Panc1 (cell line): Measurements from ENCODE around the gene BCL2. TPM values are rescaled to one million over a fixed set of nuclear protein-coding genes. Genes with fewer than 3 reads are reported as not detected.

Source experiments
- ATAC-seq: fragments of 200-7000 bp; cut with Tn5 transposase; 2 replicates; pipeline ENCODE4 v1.9.1; 2020; ENCODE audit warnings: mild to moderate bottlenecking, moderate library complexity
- BruUV-seq: library from RNA; stranded (reverse); fragments of 400-500 nt; replicated peaks from 2 replicates; lab custom pipeline; 2021; lab: Mats Ljungman, UMichigan
- CTCF ChIA-PET: fragments of 300-600 bp; sonication (Branson Sonifier 250); formaldehyde crosslinking; loops from one replicate; lab custom pipeline; 2022; ENCODE audit warnings: antibody characterized with exemption; lab: Charles Lee
- POLR2A ChIA-PET: fragments of 300-600 bp; sonication (Branson Sonifier 250); formaldehyde crosslinking; loops from one replicate; lab custom pipeline; 2022; ENCODE audit warnings: antibody characterized with exemption; lab: Charles Lee
- DNase-seq: peaks from one replicate; pipeline ENCODE4 v3.0.0-alpha.2; 2010; ENCODE audit warnings: low read depth, low spot score
- H3K27ac ChIP-seq: 2 replicates; pipeline ENCODE4 v1.5.1; 2011; ENCODE audit warnings: mild to moderate bottlenecking, low read length, inconsistent platforms
- H3K27me3 ChIP-seq: fragments of 200-500 bp; sonication (Bioruptor generic); 2 replicates; pipeline ENCODE4 v1.6.0; 2014; ENCODE audit warnings: low read length, inconsistent platforms; ENCODE audit not compliant: control insufficient read depth, insufficient read depth
- H3K36me3 ChIP-seq: fragments of 200-500 bp; sonication (Bioruptor generic); 2 replicates; pipeline ENCODE4 v1.5.1; 2014; ENCODE audit warnings: inconsistent platforms, mild to moderate bottlenecking, low read length, moderate library complexity; ENCODE audit not compliant: control insufficient read depth, insufficient read depth
- H3K4me1 ChIP-seq: 2 replicates; pipeline ENCODE4 v1.5.1; 2011; ENCODE audit warnings: inconsistent platforms, mild to moderate bottlenecking, low read length, moderate library complexity; ENCODE audit not compliant: control insufficient read depth, insufficient read depth
- H3K4me3 ChIP-seq, 2 experiments: 2 replicates each; pipeline ENCODE4 v1.5.1; 2011 to 2012; ENCODE audit warnings: low read depth in 2 of 2, low read length in 2 of 2, mild to moderate bottlenecking in 2 of 2, inconsistent platforms in 1 of 2, moderate library complexity in 1 of 2
- H3K9me3 ChIP-seq: fragments of 200-500 bp; sonication (Bioruptor generic); 2 replicates; pipeline ENCODE4 v1.5.1; 2014; ENCODE audit warnings: low read depth, mild to moderate bottlenecking, inconsistent platforms, low read length, moderate library complexity; ENCODE audit not compliant: control insufficient read depth, insufficient read depth
- CTCF ChIP-seq: fragments of 450-650 bp; IDR thresholded peaks from 2 replicates; pipeline ENCODE4 v1.5.1; 2017; ENCODE audit warnings: mild to moderate bottlenecking
- POLR2AphosphoS5 ChIP-seq: IDR thresholded peaks from 2 replicates; pipeline ENCODE4 v1.6.1; 2012; ENCODE audit warnings: mild to moderate bottlenecking, low read depth, low read length, moderate library complexity
- REST ChIP-seq, 2 experiments: IDR thresholded peaks; 2 replicates each; pipeline ENCODE4 v1.6.1; 2011 to 2012; ENCODE audit warnings: low read depth in 2 of 2, control low read depth in 1 of 2, low read length in 1 of 2, mild to moderate bottlenecking in 1 of 2, moderate library complexity in 1 of 2; ENCODE audit not compliant: insufficient read depth in 1 of 2
- SIN3A ChIP-seq: IDR thresholded peaks from 2 replicates; pipeline ENCODE4 v1.6.1; 2012; ENCODE audit warnings: low read depth, mild to moderate bottlenecking, low read length, moderate library complexity, borderline replicate concordance; ENCODE audit not compliant: insufficient read depth
- TCF7L2 ChIP-seq: IDR thresholded peaks from 2 replicates; pipeline ENCODE4 v1.6.1; 2011; ENCODE audit warnings: mild to moderate bottlenecking, low read depth, low read length, inconsistent platforms
- in situ Hi-C: cut with HindIII; loops from 2 replicates; pipeline ENCODE4 v1.10.0; 2016; ENCODE audit warnings: low sequenced_read_pairs, low pct_unique_long_range_greater_than_20kb
- intact Hi-C: fragments of 100-400 bp; cut with micrococcal nuclease; formaldehyde crosslinking; loops from one replicate; pipeline ENCODE4 v1.10.0; 2022; ENCODE audit not compliant: unreplicated experiment
- total RNA-seq: library from RNA; stranded (reverse); gene quantifications from one replicate; pipeline ENCODE4 v1.2.1, GENCODE V29; 2021; ENCODE audit not compliant: unreplicated experiment

BCL2 gene
- total RNA-seq, 1 experiment from 2014 or later = 0.72 TPM

DNA sequence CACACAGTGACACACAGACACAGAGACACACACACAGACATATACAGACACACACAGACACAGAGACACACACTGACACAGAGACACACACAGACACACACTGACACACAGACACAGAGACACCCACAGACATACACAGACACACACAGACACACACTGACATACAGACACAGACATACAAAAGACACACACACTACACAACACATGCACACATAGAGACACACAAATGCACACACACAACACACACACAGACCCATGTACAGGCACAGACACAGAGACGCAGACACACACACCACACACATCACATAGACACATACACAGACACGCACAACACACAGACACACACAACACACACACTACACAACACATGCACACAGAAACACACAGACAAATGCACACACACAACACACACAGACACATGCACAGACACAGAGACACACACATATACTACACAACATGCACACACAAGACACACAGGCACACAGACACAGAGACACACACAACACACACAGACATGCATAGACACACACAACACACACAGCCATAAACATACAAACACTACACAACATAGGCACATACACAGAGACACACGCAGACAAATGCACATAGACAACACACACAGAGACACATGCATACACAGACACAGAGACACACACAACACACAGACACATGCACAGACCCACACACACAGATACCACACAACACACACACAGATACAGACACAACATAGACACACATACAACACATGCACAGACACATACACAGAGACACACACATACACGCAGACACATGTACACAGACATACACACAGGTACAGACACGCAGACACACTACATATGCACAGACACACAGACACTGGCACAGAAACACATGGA is 120.5 kb downstream of the BCL2 start:
- Histone ChIP-seq H3K36me3 (no peaks in the 10 kb centered on the region), H3K27me3 (no peaks in the 10 kb centered on the region), H3K4me1 (no peaks in the 10 kb centered on the region; the same call in 1 of the 2 replicates), H3K27ac (no peak overlapping the region), H3K9me3 (no peaks in the 10 kb centered on the region), H3K4me3 (no peak overlapping the region)
- ChIA-PET CTCF (no interaction called here), POLR2A (no interaction called here)
- intact Hi-C loops = no loop called here
- DNase-seq (no peak), ATAC-seq (no peak)
- in situ Hi-C loops = no loop called here
- TF ChIP-seq TCF7L2 = no peak
- TF ChIP-seq CTCF = no peak
- no peak for TF ChIP-seq REST (IDR thresholded peaks at IDR 0.05; ENCODE audit: insufficient read depth in 1 of 2, low read depth in 2 of 2, low read length in 1 of 2)
- TF ChIP-seq SIN3A = no peak
- TF ChIP-seq POLR2AphosphoS5 = no peak
- no TSS peak for BruUV-seq

DNA sequence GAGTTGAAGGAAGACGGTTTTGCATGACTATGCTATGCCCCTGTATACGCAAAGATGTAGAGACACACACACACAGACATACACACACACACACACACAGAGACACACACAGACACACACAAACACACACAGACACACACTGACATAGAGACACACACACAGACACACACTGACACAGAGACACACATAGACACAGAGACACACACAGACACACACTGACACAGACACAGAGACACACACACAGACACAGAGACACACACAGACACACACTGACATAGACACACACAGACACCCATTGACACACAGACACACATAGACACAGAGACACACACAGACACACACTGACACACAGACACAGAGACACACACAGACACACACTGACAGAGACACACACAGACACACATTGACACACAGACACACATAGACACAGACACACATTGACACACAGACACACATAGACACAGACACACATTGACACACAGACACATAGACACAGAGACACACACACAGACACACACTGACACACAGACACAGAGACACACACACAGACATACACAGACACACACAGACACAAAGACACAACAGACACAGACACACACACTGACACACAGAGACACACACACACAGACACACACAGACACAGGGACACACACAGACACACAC is 121.3 kb downstream of the BCL2 start:
- CTCF ChIA-PET = no interaction called here
- DNase-seq (no peak), ATAC-seq (no peak)
- no peak overlapping the region for H3K4me3 ChIP-seq
- no peaks in the 10 kb centered on the region; the same call in 1 of the 2 replicates for H3K4me1 ChIP-seq
- in situ Hi-C loops = no loop called here
- H3K27ac ChIP-seq = no peak overlapping the region
- H3K9me3 ChIP-seq = no peaks in the 10 kb centered on the region
- no TSS peak for BruUV-seq
- intact Hi-C loops = no loop called here
- H3K27me3 ChIP-seq = no peaks in the 10 kb centered on the region
- no peaks in the 10 kb centered on the region for H3K36me3 ChIP-seq
- TF ChIP-seq SIN3A (no peak), TCF7L2 (no peak), POLR2AphosphoS5 (no peak), REST (IDR thresholded peaks at IDR 0.05; ENCODE audit: insufficient read depth in 1 of 2, low read depth in 2 of 2, low read length in 1 of 2) (no peak), CTCF (no peak)
- POLR2A ChIA-PET = no interaction called here
